Erythroblast (primary cell): ENCODE measurements around the gene SARDH.

ENCODE experiments used
- GATA1 ChIP-seq: IDR thresholded peaks from 2 replicates; pipeline ENCODE4 v1.6.1; 2011; ENCODE audit warnings: low read depth, mild to moderate bottlenecking, control low read depth, low read length, moderate library complexity
- POLR2A ChIP-seq: IDR thresholded peaks from 2 replicates; pipeline ENCODE4 v1.6.1; 2011; ENCODE audit warnings: mild to moderate bottlenecking, low read length

GRCh38 chr9:133647148-133647547 is 91.0 kb downstream of the SARDH start:
- no peak for TF ChIP-seq POLR2A
- no peak for TF ChIP-seq GATA1
